Activated B cell treated with CpG ODN at 0.5 μM for 24 hours (primary cell): ENCODE data around the gene OCA2. TPM values are rescaled to one million over a fixed set of nuclear protein-coding genes. Genes with fewer than 3 reads are reported as not detected.
A peak's percentile ranks its signal among the peaks of the same experiment; 100 is the strongest.
"Not testable (repeated sequence)": the region's sequence is repeated elsewhere in the genome, so short reads cannot be mapped to it uniquely, and the experiment has no call there.

Experiments used
- ATAC-seq: fragments of 200-7000 bp; cut with Tn5 transposase; one replicate; pipeline ENCODE4 v1.10.0; 2021; ENCODE audit warnings: low read depth, mild to moderate bottlenecking, moderate library complexity
- CTCF ChIA-PET: fragments of 350-600 bp; sonication (Branson Sonifier 250); formaldehyde crosslinking; loops from one replicate; lab custom pipeline; 2021; ENCODE audit warnings: antibody characterized with exemption; lab: Charles Lee
- POLR2A ChIA-PET: fragments of 350-600 bp; sonication (Branson Sonifier 250); formaldehyde crosslinking; loops from one replicate; lab custom pipeline; 2021; ENCODE audit warnings: antibody characterized with exemption; lab: Charles Lee
- DNase-seq: peaks from one replicate; pipeline ENCODE4 v3.0.0; 2022
- H3K27ac Mint-ChIP-seq: one replicate; pipeline ENCODE4 v1.8.0; 2020; ENCODE audit warnings: mixed read lengths
- H3K27me3 Mint-ChIP-seq: one replicate; pipeline ENCODE4 v1.8.0; 2021; ENCODE audit warnings: mixed read lengths
- H3K36me3 Mint-ChIP-seq: one replicate; pipeline ENCODE4 v1.8.0; 2021; ENCODE audit warnings: low read depth, mixed read lengths
- H3K4me1 Mint-ChIP-seq: one replicate; pipeline ENCODE4 v1.8.0; 2021; ENCODE audit warnings: mixed read lengths
- H3K4me3 Mint-ChIP-seq: one replicate; pipeline ENCODE4 v1.8.0; 2020; ENCODE audit warnings: mild to moderate bottlenecking, mixed read lengths
- H3K9me3 Mint-ChIP-seq: one replicate; pipeline ENCODE4 v1.8.0; 2020; ENCODE audit warnings: mixed read lengths
- CTCF ChIP-seq: fragments of 200-600 bp; IDR thresholded peaks from one replicate; pipeline ENCODE4 v1.8.0; 2022; ENCODE audit warnings: antibody characterized with exemption, mild to moderate bottlenecking
- intact Hi-C: fragments of 100-400 bp; cut with micrococcal nuclease; formaldehyde crosslinking; loops from one replicate; pipeline ENCODE4 v1.15.1; 2024
- total RNA-seq: library from RNA; stranded (reverse); gene quantifications from 2 replicates; pipeline ENCODE4 v1.2.3, GENCODE V29; 2022

Gene OCA2
- not detected in 2 replicates for total RNA-seq

- intact Hi-C loops: loop anchor here (1.0 to 5.0 kb wide), 2 partner anchors 8 to 1168 kb away; partner anchors contain the start of gene NSMCE3
- peaks cover 52% of the 10 kb centered on the region for H3K27me3 Mint-ChIP-seq
- ATAC-seq (no peak), DNase-seq (peak; percentile 47)
- ChIA-PET POLR2A (no interaction called here), CTCF (no interaction called here)
- peaks cover 37% of the 10 kb centered on the region for H3K4me1 Mint-ChIP-seq
- no peaks in the 10 kb centered on the region for H3K36me3 Mint-ChIP-seq
- H3K27ac Mint-ChIP-seq: no peak within 1 kb of the TSS
- peak within 1 kb of the TSS; percentile 53 for H3K4me3 Mint-ChIP-seq
- H3K9me3 Mint-ChIP-seq: no peaks in the 10 kb centered on the region
- no peak for TF ChIP-seq CTCF
Measured at GRCh38 chr15:28098766-28099554, at the start of gene OCA2. TSS of gene OCA2 (minus strand) at chr15:28099315. CDS start at chr15:28081874, 17,441 bp downstream.

- Mint-ChIP-seq H3K27me3 (no peaks in the 10 kb centered on the region), H3K27ac (no peak overlapping the region), H3K9me3 (peaks cover 17% of the 10 kb centered on the region), H3K36me3 (peaks cover 77% of the 10 kb centered on the region), H3K4me3 (no peak overlapping the region), H3K4me1 (no peaks in the 10 kb centered on the region)
- no peak for TF ChIP-seq CTCF
- POLR2A ChIA-PET: no interaction called here
- CTCF ChIA-PET: no interaction called here
- intact Hi-C loops: no loop called here
- ATAC-seq (no peak), DNase-seq (no peak)
Measured at GRCh38 chr15:28147801-28148200, 48.7 kb upstream of the OCA2 start.

DNA sequence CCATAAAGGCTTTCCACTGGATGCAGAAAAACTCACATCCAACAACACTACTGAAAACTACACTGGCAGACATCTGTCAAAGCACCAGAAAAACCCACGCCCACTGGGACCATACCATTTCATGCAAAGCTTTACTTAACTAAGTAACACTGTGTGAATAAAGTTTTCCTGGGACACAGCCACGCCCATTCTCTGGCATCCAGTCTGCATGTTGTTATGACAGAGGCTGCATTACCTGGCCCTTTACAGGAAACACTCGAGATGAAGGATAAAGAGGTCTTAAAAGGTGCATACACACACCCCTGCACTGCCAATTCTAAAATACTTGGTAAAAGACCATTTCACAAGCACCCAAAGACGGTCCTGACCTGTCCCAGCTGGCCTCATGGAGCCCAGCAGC, 46.3 kb upstream of the OCA2 start:
- Mint-ChIP-seq H3K9me3 (peaks cover 14% of the 10 kb centered on the region), H3K36me3 (peaks cover 73% of the 10 kb centered on the region)
- H3K27me3 Mint-ChIP-seq, intact Hi-C loops, H3K4me3 Mint-ChIP-seq, H3K27ac Mint-ChIP-seq, POLR2A ChIA-PET, ATAC-seq, H3K4me1 Mint-ChIP-seq, DNase-seq, CTCF ChIA-PET: not testable (repeated sequence)

DNA sequence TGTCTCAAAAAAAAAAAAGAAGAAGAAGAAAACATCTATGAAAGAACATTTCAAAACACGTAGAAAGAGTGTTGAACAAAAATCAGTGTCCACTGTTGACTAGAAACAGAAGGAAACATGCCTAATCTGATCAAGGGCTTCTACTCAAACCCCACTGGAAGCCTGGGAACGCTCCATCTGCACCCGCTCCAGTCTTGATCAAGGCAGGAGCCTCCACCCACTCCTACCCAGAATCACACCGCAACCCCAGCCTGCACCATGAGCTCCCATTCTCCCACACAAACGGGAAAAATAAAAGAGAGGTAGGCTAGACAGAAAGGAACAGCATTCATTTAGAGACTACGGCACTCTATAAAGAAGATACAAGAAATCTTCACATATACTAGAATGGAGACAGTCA, 40.9 kb upstream of the OCA2 start:
- DNase-seq: no peak
- no peak overlapping the region for H3K4me3 Mint-ChIP-seq
- peaks cover 18% of the 10 kb centered on the region for H3K4me1 Mint-ChIP-seq
- intact Hi-C loops: no loop called here
- H3K27ac Mint-ChIP-seq: no peak overlapping the region
- no peaks in the 10 kb centered on the region for H3K27me3 Mint-ChIP-seq
- TF ChIP-seq CTCF: no peak
- peaks cover 66% of the 10 kb centered on the region for H3K36me3 Mint-ChIP-seq
- no peaks in the 10 kb centered on the region for H3K9me3 Mint-ChIP-seq
- no peak for ATAC-seq
- CTCF ChIA-PET: no interaction called here
- POLR2A ChIA-PET: no interaction called here

DNA sequence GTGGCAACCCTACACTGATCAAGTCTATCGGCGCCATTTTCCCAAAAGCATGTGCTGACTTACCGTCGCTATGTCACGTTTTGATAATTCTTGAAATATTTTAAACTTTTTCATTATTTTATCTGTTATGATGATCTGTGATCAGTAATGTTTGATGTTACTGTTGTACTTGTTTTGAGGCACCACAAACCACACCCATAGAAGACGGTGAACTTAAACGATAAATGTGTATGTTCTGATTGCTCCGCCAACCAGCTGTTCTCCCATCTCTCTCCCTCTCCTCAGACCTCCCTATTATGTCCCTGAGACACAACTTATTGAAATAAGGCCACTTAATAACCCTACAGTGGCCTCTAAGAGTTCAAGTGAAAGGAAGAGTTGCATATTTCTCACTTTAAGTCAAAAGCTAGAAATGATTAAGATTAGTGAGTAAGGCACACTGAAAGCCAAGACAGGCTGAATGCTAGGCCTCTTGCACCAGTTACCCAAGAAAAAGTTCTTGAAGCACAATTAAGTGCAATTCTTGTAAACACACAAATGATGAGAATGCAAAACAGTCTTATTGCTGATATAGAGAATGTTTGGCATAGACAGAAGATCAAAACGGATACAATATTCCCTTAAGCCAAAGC, 38.4 kb upstream of the OCA2 start:
- Mint-ChIP-seq H3K36me3 (peaks cover 60% of the 10 kb centered on the region), H3K4me1 (peaks cover 19% of the 10 kb centered on the region)
- H3K9me3 Mint-ChIP-seq, POLR2A ChIA-PET, H3K4me3 Mint-ChIP-seq, DNase-seq, H3K27me3 Mint-ChIP-seq, intact Hi-C loops, H3K27ac Mint-ChIP-seq, ATAC-seq, CTCF ChIA-PET: not testable (repeated sequence)

DNA sequence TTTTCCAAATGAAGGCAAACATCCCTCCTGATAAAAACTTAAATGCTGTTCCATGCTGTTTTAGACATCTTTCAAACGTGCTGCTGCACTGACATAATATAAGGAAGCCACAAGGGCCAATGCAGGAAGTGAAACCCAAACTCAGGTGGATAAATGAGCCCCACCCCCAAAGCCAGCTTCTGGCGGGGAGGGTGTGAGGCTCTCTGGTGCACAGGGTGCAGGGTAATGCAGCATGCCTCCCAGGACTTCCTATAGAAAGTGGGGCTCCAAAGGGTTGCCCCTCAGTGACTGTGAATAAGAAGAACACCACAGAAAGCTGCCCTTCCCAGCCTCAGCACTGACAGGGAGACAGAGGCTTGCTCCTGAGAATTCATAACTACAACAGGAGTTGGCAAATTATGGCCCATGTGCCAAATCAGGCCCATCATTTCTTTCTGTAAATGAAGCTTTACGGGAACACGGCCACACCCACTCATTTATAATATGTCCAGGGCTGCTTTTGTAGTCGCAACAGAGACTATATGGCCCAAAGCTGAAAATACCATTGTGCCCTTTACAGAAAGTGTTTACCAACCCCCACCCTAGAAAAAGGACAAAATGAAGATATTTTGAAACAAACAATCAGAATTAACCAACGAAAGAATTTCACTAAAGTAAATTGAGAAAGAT, 37.3 kb upstream of the OCA2 start:
- peaks cover 59% of the 10 kb centered on the region for H3K36me3 Mint-ChIP-seq
- CTCF ChIA-PET: interaction anchor here (1.5 kb wide), 1 partner anchor 10 kb away, joined by 7 read pairs; no protein-coding TSS in a partner anchor
- H3K4me3 Mint-ChIP-seq, intact Hi-C loops, H3K27me3 Mint-ChIP-seq, H3K9me3 Mint-ChIP-seq, H3K27ac Mint-ChIP-seq, POLR2A ChIA-PET, DNase-seq: not testable (repeated sequence)
- H3K4me1 Mint-ChIP-seq: peaks cover 19% of the 10 kb centered on the region
- peak; percentile 92 for ATAC-seq
